Transverse colon (tissue), 4 donors: ENCODE data around the gene ADAM22. TPM values are rescaled to one million over a fixed set of nuclear protein-coding genes. Genes with fewer than 3 reads are reported as not detected.

Experiments used
- DNase-seq: peaks from one replicate; pipeline ENCODE4 v3.0.0-alpha.2; 2019
- H3K27ac ChIP-seq, 4 donors: fragments of 200-600 bp; sonication (generic); 2 replicates each; pipeline ENCODE4 v1.5.1; 2016 to 2018; ENCODE audit warnings: inconsistent platforms in 4 of 4
- H3K27me3 ChIP-seq: fragments of 200-600 bp; sonication (generic); 2 replicates; pipeline ENCODE4 v1.5.1; 2017; ENCODE audit warnings: inconsistent platforms
- H3K36me3 ChIP-seq, 4 donors: fragments of 200-600 bp; sonication (generic); 2 replicates each; pipeline ENCODE4 v1.5.1; 2017 to 2019; ENCODE audit warnings: inconsistent platforms in 4 of 4
- H3K4me1 ChIP-seq, 4 donors: fragments of 200-600 bp; sonication (generic); 2 replicates each; pipeline ENCODE4 v1.5.1; 2017 to 2020; ENCODE audit warnings: inconsistent platforms in 4 of 4
- H3K4me3 ChIP-seq, 4 donors: fragments of 200-600 bp; sonication (generic); 1 replicate in 1 of 4; 2 replicates in 3 of 4; pipeline versions ENCODE4 v1.5.1 to v1.6.1; 2017 to 2019; ENCODE audit warnings: inconsistent platforms in 4 of 4
- H3K9me3 ChIP-seq, 2 donors: fragments of 200-600 bp; sonication (generic); 2 replicates each; pipeline ENCODE4 v1.5.1; 2017 to 2019; ENCODE audit warnings: inconsistent platforms in 2 of 2
- EP300 ChIP-seq: sonication (generic); formaldehyde crosslinking; IDR thresholded peaks from one replicate; pipeline ENCODE4 v1.6.1; 2017; ENCODE audit warnings: antibody characterized with exemption, low read depth
- POLR2A ChIP-seq: fragments of 450-650 bp; IDR thresholded peaks from one replicate; pipeline ENCODE4 v1.6.1; 2016; ENCODE audit warnings: antibody characterized with exemption, mild to moderate bottlenecking, moderate library complexity
- POLR2AphosphoS5 ChIP-seq, 3 donors: sonication (generic); formaldehyde crosslinking; IDR thresholded peaks; one replicate each; pipeline ENCODE4 v1.6.1; 2016; ENCODE audit warnings: antibody characterized with exemption in 3 of 3
- WGBS, 2 donors: methylation state at CpG; one replicate each; pipeline ENCODE4 v1.1.5; 2018; ENCODE audit warnings: low coverage in 1 of 2; 5-methylcytosine and 5-hydroxymethylcytosine counted together
- in situ Hi-C, 4 donors: fragments of 200-750 bp; cut with MboI; loops; one replicate each; pipeline versions ENCODE4 v1.15.0 to v1.15.1; 2017; ENCODE audit warnings: low sequenced_read_pairs in 3 of 4, low pct_ligation_motif_present in 1 of 4, low pct_unique_long_range_greater_than_20kb in 1 of 4
- intact Hi-C: fragments of 100-400 bp; cut with DNase I; formaldehyde crosslinking; loops from one replicate; pipeline ENCODE4 v1.15.1; 2023; ENCODE audit warnings: low total_unique reads
- total RNA-seq, 4 donors: library from RNA; depleted of rRNA; stranded (reverse); fragments of >200 nt; gene quantifications; one replicate each; pipeline ENCODE4 v1.1.0, GENCODE V29; 2016
- TF ChIP-seq, protein P1 (sequence below), 5 experiments: fragments of 200-600 bp in 3 of 5; fragments of 450-650 bp in 2 of 5; sonication (generic) in 3 of 5; IDR thresholded peaks; 1 replicate in 2 of 5; 2 replicates in 3 of 5; pipeline ENCODE4 v1.5.1; 2016 to 2017; ENCODE audit warnings: antibody characterized with exemption in 5 of 5, inconsistent platforms in 3 of 5, mild to moderate bottlenecking in 2 of 5, moderate library complexity in 1 of 5

ADAM22 gene
- total RNA-seq, 4 donors from 2014 or later: 3.8 to 17.3 (median 6.0) TPM

DNA sequence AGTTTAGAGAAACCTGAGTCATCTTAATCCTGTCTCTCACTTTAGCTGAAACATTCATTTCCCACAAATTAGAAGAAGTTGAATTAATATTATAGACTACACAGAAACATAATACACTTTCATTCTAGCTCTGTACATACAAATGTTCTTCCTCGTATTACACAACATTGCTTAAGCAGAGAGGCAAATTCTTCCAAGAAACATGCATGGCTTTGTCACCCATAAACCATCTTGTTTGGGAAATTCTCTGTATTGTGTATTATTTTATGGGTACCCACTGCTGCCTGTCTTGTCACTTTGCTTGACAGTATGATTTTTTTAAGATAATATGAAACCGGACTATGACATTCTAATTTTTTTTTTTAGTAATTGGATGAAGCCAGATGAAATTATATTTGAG is 181.8 kb downstream of the ADAM22 start:
- no peaks in the 10 kb centered on the region for H3K27me3 ChIP-seq
- no peak for DNase-seq
- H3K4me3 ChIP-seq: no peak overlapping the region
- no peaks in the 10 kb centered on the region for H3K9me3 ChIP-seq
- TF ChIP-seq, protein P1, sequence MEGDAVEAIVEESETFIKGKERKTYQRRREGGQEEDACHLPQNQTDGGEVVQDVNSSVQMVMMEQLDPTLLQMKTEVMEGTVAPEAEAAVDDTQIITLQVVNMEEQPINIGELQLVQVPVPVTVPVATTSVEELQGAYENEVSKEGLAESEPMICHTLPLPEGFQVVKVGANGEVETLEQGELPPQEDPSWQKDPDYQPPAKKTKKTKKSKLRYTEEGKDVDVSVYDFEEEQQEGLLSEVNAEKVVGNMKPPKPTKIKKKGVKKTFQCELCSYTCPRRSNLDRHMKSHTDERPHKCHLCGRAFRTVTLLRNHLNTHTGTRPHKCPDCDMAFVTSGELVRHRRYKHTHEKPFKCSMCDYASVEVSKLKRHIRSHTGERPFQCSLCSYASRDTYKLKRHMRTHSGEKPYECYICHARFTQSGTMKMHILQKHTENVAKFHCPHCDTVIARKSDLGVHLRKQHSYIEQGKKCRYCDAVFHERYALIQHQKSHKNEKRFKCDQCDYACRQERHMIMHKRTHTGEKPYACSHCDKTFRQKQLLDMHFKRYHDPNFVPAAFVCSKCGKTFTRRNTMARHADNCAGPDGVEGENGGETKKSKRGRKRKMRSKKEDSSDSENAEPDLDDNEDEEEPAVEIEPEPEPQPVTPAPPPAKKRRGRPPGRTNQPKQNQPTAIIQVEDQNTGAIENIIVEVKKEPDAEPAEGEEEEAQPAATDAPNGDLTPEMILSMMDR (IDR thresholded peaks at IDR 0.05): no peak
- no peaks in the 10 kb centered on the region for H3K36me3 ChIP-seq
- intact Hi-C loops (no loop called here), in situ Hi-C loops (loop anchor here in 2 of 4 donors (25.0 kb wide), 3 partner anchors 179 to 329 kb away; partner anchors contain the start of gene ADAM22 (in 1 of the 2))
- no peak overlapping the region for H3K27ac ChIP-seq
- 82 to 91% methylated on average over 2 of the region's 2 CpGs for WGBS, 2 donors
- no peaks in the 10 kb centered on the region for H3K4me1 ChIP-seq

DNA sequence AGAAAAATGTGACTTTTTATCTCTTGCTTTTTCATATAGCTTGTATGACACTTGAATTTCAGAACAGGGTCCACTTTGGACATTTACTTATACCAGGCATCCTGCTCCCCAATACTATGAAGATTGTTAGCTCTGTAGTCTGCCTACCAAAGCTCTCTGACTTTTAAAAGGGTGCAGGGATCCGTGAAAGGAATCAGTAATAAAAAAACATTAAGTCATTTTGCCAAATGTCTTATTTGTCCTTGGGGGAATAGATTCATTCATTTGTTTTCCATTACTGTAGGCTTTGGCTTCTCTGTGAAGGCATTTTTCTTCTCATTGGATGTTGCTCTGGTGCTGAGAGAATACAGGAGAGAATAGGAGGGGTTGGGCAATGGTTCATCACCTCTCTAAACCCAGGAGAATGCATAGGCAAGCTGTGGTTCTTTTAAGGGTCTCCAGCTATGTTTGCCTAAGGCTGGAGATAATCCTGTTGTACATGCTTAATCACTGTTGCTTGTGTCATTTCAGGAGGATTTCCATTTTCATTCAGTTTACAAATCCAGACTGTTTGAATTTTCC is 182.3 kb downstream of the ADAM22 start:
- Histone ChIP-seq H3K27ac (no peak overlapping the region), H3K4me1 (no peaks in the 10 kb centered on the region), H3K27me3 (no peaks in the 10 kb centered on the region), H3K4me3 (no peak overlapping the region), H3K36me3 (no peaks in the 10 kb centered on the region), H3K9me3 (no peaks in the 10 kb centered on the region)
- TF ChIP-seq POLR2AphosphoS5 (IDR thresholded peaks at IDR 0.05) (no peak), POLR2A (no peak), EP300 (no peak)
- TF ChIP-seq, protein P1 (IDR thresholded peaks at IDR 0.05): no peak
- 71 to 73% methylated on average over 1 of the region's 1 CpG for WGBS, 2 donors
- intact Hi-C loops: no loop called here
- in situ Hi-C loops: loop anchor here in 2 of 4 donors (25.0 kb wide), 3 partner anchors 179 to 329 kb away; partner anchors contain the start of gene ADAM22 (in 1 of the 2)
- DNase-seq: no peak

DNA sequence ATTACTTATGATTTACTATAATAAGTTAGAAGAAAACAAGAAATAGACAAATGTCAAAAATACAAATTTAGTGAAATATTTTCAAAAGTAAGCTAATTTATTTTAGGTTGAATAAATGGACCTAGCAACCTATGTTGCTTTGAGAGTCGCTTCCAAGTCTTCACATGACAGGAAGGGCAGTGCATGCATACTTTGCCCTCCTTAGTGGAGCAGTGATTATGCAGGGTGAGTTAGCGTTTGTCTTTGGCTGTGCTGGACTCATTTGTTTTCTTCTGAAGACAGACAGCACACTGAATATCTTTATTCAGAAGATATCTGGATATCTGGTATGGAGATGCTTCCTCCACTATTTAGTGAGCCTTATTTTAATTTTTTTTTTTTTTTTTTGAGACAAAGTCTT is 183.3 kb downstream of the ADAM22 start:
- intact Hi-C loops (no loop called here), in situ Hi-C loops (loop anchor here in 2 of 4 donors (25.0 kb wide), 3 partner anchors 180 to 330 kb away; partner anchors contain the start of gene ADAM22 (in 1 of the 2))
- Histone ChIP-seq H3K27me3 (no peaks in the 10 kb centered on the region), H3K9me3 (no peaks in the 10 kb centered on the region), H3K4me3 (no peak overlapping the region), H3K36me3 (no peaks in the 10 kb centered on the region), H3K4me1 (no peaks in the 10 kb centered on the region), H3K27ac (no peak overlapping the region)
- TF ChIP-seq EP300 (no peak), POLR2A (no peak), POLR2AphosphoS5 (IDR thresholded peaks at IDR 0.05) (no peak)
- TF ChIP-seq, protein P1 (IDR thresholded peaks at IDR 0.05): no peak
- DNase-seq: no peak
- WGBS, 2 donors: 69 to 80% methylated on average over 2 of the region's 2 CpGs

DNA sequence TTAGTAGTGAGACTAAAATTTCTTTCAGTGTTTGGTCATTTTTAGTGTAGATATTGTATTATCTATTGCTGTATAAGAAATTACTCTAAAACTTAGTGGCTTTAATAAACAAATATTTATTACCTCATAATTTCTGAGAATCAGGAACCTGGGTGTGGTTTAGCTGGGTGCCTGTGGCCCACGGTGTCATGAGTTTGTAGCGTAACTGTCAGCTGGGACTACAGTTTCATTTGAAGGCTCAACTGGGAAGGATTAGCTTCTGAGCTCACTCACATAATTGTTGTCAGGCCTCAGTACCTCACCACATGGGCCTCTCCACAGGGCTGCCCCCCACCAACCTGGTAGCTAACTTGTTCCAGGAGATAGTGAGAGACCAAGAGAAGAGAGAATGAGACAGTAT is 187.3 kb downstream of the ADAM22 start:
- WGBS, 2 donors: 96% methylated on average over 2 of the region's 2 CpGs; no CpG with 5 or more reads in 1 of the 2 donors
- Histone ChIP-seq H3K4me1 (no peaks in the 10 kb centered on the region), H3K27me3 (no peaks in the 10 kb centered on the region), H3K9me3 (no peaks in the 10 kb centered on the region), H3K27ac (no peak overlapping the region), H3K36me3 (no peaks in the 10 kb centered on the region), H3K4me3 (no peak overlapping the region)
- DNase-seq: no peak
- intact Hi-C loops: no loop called here
- TF ChIP-seq POLR2AphosphoS5 (IDR thresholded peaks at IDR 0.05): no peak
- in situ Hi-C loops: loop anchor here in 2 of 4 donors (25.0 kb wide), 3 partner anchors 184 to 334 kb away; partner anchors contain the start of gene ADAM22 (in 1 of the 2)
